Measurements from ENCODE around the gene CDK14.

- TF ChIP-seq POLR2AphosphoS5 (IDR thresholded peaks at IDR 0.05; ENCODE audit: low read depth, low read length) (no peak), SP1 (IDR thresholded peaks at IDR 0.05; ENCODE audit: low read depth, low read length) (no peak), CTCF (IDR thresholded peaks at IDR 0.05; ENCODE audit: control extremely low read depth in 1 of 3, insufficient read depth in 1 of 3, low read depth in 1 of 3, low read length in 3 of 3) (no peak), SRF (IDR thresholded peaks at IDR 0.05; ENCODE audit: low read depth, low read length) (no peak), POLR2A (IDR thresholded peaks at IDR 0.05; ENCODE audit: control extremely low read depth in 1 of 2, low read depth in 2 of 2, low read length in 2 of 2) (no peak), ZNF274 (IDR thresholded peaks at IDR 0.05; ENCODE audit: borderline replicate concordance, extremely low read depth, low read length) (no peak)
Measured at GRCh38 chr7:90889210-90889609, 293.1 kb downstream of the CDK14 start.
